DMS79 treated with DMSO at 0.1 percent for 48 hours (cell line): ENCODE data around the gene TNIP2.

ENCODE experiments used
- DNase-seq: peaks from one replicate; lab custom pipeline; 2025; lab: John Stamatoyannopoulos, UW

The TNIP2 gene

GRCh38 chr4:2715426-2715825 is 40.7 kb downstream of the TNIP2 start:
- DNase-seq = no peak

DNA sequence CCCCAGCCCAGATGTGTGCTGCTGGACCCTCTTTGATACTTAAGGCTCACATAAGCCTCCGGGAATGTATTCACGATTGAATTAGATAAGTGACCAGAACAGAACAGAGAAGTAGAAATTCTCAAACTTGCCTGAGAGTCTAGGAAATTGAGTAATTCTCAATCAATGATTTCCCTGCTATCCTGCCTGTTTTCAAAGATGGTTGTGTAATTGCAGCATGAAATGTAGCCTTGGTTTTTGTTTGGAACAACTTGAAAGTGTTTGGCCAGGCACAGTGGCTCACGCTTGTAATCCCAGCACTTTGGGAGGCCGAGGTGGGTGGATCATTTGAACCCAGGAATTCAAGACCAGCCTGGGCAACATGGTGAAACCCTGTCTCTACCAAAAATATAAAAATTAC is 41.2 kb downstream of the TNIP2 start:
- DNase-seq = no peak

DNA sequence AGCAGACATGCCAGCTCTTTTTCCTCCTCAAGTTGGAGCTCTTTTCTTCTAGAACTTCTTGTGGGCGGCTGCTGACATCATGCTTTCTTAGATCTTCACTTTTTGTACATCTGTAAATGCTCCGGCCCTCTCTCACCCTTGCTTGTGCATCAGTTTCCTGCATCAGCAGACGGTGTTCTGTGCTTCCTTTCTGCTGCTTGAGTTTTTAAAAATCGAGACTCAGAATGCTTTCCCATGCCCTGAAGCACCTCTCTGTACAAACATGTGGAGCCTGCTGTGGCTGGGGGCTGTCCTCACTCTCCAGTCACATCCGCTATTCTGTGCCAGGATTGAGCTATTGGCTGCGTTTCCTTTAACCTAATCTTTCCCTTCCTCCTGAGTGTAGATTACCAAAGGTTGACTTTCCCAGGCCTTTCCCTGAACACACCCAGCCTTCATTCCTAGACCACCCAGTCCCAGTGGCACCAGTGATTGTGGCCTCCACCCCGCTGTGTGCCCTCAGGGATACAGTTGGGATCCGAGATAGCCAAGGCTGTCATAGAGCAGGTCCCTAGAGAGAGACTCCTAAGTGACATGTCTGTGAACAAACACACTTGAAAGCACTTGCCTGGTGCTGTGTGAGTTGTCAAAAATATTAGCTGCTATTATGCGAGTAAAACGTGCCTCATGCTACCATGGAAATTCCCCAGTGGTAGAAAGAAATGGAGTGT is 41.9 kb downstream of the TNIP2 start:
- peak; percentile 31 for DNase-seq

DNA sequence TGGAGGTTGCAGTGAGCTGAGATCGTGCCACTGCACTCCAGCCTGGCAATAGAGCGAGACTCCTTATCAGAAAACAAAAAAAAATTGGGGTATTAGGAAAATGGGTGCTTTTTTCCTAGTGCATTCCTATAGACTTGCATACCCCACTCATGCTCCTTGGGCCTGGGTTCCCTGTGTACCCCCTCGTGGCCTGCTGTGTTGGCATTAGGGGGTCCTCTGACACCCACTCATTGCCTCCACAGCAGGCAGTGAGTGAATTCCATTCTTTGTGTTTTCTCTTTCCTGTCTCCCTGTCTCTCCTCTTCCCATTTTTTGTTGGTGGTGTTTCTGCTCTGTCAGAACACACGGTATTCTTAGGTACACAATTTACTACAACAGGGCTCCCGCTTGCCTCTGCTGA is 42.8 kb downstream of the TNIP2 start:
- DNase-seq = no peak

DNA sequence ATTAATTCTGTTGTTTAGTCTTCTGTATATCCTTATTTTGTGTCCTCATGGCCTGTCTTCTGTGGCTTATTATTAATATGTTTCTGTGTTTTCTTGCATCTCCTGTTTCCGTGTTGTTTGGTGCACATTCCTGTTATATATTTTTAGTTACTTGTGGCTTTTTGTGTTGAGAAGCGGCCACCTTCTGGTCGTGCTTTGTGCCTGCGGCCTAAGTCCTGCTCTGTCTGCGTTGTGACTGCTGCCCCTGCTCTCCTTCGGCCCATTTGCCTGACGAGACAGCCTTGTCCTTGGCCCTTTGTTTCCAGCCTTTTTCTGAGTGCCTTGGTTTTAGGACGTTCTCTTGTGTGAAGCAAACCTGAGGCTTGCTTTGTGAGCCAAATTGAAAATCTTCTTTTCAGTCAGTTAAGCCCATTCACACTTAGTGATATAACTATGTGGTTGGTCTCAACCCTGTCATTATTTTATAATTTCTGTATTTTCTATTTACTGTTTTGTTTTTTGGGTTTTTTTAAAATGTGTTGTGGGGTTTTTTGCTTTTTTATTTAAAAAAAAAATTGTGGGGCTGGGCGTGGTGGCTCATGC is 43.8 kb downstream of the TNIP2 start:
- no peak for DNase-seq

GRCh38 chr4:2702770-2703169 is 53.4 kb downstream of the TNIP2 start:
- no peak for DNase-seq

- DNase-seq = no peak
Observed at GRCh38 chr4:2702361-2702760, 53.8 kb downstream of the TNIP2 start.

GRCh38 chr4:2700031-2700430 is 56.1 kb downstream of the TNIP2 start:
- no peak for DNase-seq

GRCh38 chr4:2699534-2699933 is 56.6 kb downstream of the TNIP2 start:
- no peak for DNase-seq

DNA sequence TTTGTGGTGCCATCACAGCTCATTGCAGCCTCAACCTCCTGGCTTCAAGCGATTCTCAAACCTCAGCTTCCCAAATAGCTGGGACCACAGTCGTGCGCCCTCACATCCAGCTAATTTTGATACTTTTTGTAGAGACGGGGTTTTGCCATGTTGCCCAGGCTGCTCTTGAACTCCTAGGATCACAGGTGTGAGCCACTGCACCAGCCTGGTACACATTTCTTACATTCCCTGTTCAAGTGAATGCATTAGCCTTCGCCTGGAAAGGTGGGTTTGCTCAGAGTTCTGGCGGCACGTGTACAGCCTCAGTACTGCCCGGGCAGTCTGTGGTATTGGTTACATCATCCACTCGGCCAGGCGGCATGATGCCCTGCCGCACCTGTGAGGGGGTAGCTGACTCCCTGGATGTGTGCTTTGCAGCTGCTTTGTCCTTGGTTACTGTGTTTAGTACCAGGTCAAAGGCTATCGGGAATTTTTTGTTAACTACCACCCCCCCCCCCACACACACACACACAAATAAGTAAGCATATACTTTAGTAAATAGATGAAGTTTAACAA is 57.1 kb downstream of the TNIP2 start:
- DNase-seq = no peak

DNA sequence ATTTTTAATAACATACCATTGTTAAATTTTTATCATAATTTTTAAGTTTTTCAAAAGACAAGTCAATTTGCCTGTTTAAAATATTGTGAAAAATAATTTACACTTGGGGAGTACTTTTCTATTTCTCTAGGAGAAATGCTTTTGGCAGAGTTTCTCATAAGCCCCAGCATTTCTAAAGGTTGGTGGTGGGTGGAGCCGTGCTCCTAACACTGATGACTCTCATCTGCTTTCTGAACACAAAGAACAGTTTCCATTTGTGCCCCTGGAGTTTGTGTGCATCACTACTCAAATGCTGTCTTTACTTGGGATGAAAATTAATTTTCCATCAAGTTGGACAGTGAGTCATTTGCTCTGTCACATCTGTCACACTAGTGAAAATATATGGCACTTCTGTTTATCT is 57.6 kb downstream of the TNIP2 start:
- DNase-seq = no peak

DNA sequence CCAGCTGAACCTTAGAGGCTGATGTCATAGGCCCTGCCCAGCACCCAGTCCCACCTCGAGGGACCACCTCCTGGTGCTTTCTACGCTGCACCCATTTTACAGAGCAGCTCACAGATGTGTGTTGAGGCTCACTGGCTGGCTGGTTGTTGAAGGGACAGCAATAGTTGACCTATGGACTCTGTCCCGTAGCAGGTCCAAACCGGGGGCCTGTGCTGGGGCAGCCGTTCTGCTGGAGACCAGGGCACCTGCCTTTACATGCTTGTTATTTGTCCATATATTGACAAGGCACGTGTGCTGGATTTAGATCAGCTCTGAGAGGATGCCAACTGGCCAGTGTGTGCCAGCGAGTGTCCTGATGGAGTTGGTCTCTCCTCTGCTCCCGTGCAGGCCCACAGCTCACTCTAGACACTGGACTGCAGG is 58.1 kb downstream of the TNIP2 start:
- no peak for DNase-seq

DNA sequence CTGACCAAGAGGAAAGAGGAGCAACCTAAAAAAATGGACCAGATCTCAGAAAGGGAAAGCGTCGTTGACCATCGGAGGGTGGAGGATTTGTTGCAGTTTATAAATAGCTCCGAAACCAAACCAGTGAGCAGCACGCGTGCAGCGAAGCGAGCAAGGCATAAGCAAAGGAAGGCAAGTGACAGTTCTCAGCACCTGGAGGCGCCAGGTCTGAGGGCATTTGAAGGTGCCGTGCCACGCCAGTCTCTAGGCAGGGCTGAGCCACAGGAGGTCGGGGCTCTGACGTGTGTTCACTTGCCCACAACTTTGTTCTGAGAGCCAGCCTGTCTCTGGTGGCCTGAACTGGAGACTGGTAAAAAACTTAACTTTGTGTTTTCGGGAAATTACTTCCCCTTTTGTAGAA is 59.7 kb downstream of the TNIP2 start:
- no peak for DNase-seq

DNA sequence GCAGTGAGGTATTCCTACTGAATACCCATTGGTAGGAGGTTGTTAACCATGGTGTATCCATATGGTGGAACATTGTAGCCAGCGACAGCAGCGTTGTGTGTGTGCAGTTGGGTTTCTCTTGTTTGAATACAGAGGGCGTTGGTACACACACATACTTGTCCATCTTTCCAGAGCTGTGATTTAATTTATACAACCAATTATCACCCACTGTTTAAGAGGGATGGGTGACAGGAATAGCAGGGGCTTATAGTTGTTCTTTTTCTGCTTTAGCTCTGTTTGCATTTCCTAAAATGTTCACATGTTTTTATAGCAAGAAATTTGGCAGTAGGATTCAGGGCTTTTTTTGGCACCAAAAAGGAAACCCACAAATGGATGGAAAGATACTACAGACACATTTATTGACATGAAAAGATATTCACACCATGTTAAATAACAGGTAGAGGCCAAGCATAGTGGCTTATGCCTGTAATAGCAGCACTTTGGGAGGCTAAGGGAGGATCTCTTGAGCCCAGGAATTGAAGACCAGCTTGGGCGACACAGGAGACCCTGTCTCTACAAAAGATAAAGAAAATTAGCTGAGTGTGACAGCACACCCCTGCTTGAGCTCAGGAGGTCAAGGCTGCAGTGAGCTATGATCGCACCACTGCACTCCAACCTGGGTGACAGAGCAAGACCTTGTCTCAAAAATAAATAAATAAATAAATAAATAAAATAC is 60.6 kb downstream of the TNIP2 start:
- DNase-seq = no peak

GRCh38 chr4:2694691-2695090 is 61.4 kb downstream of the TNIP2 start:
- no peak for DNase-seq

GRCh38 chr4:2691952-2692435 is 64.1 kb downstream of the TNIP2 start:
- no peak for DNase-seq
